ENCODE measurements around the gene TTC13. TPM values are rescaled to one million over a fixed set of nuclear protein-coding genes. Genes with fewer than 3 reads are reported as not detected.

TTC13 gene
- polyA plus RNA-seq, 1 of the 3 experiments (the other 2 are of a cell fraction) = 5.5 TPM

- TF ChIP-seq USF1 (IDR thresholded peaks at IDR 0.05; ENCODE audit: borderline replicate concordance, low read depth) = no peak
- TF ChIP-seq IRF3 (IDR thresholded peaks at IDR 0.05; ENCODE audit: low read depth, low read length) = no peak
- peak; percentile 56; the same call in 1 of the 2 replicates for TF ChIP-seq NFIC (IDR thresholded peaks at IDR 0.05; ENCODE audit: borderline replicate concordance)
- TF ChIP-seq FOXJ3 (CRISPR knock-in tag; IDR thresholded peaks at IDR 0.05) = no peak
These were observed 100.1 kb downstream of the TTC13 start (continued) for GRCh38 chr1:230878591-230878990.

GRCh38 chr1:230877924-230878590 lies 100.6 kb downstream of the TTC13 start:
- Histone ChIP-seq H3K4me1 (ENCODE audit: control insufficient read depth in 1 of 2, insufficient read depth in 2 of 2, low read depth in 1 of 2, low read length in 1 of 2) (peaks cover 0 to 11% of the 10 kb centered on the region in 2 experiments; a peak in 2 of 4 replicates), H3K27ac (ENCODE audit: low read depth in 2 of 2, low read length in 1 of 2) (peak overlapping the region in 1 of 2 experiments; percentile 79; a peak in 1 of 4 replicates), H3K9me2 (no peaks in the 10 kb centered on the region), H4K20me1 (ENCODE audit: insufficient read depth) (no peaks in the 10 kb centered on the region), H3F3A (replicated peaks; ENCODE audit: insufficient read depth) (no peaks in the 10 kb centered on the region), H3K79me2 (ENCODE audit: insufficient read depth) (no peaks in the 10 kb centered on the region), H3K4me2 (peak overlapping the region; percentile 20; the same call in 1 of the 2 replicates), H2AFZ (ENCODE audit: low read depth) (no peak overlapping the region), H3K4me3 (ENCODE audit: low read depth in 2 of 2, low read length in 1 of 2) (no peak overlapping the region), H3K9ac (no peak overlapping the region), H3K9me3 (no peaks in the 10 kb centered on the region), H3K36me3 (replicated peaks in 1 of 2; ENCODE audit: control insufficient read depth in 1 of 2, insufficient read depth in 2 of 2, low read length in 1 of 2) (no peaks in the 10 kb centered on the region), H3K27me3 (ENCODE audit: insufficient read depth) (no peaks in the 10 kb centered on the region)
- CTCF ChIA-PET = no interaction called here
- no peak for DNase-seq
- POLR2A ChIA-PET = interaction anchor here (1.1 kb wide), 1 partner anchor 10 kb away, joined by 3 read pairs; the partner anchor contains the start of gene C1orf198
- WGBS (ENCODE audit: low lambda C conversion rate) = over 99% methylated on average over 4 of the region's 4 CpGs
- TF ChIP-seq ZBTB33 (IDR thresholded peaks at IDR 0.05; ENCODE audit: borderline replicate concordance, low read depth) (no peak), GATA2 (CRISPR knock-in tag; IDR thresholded peaks at IDR 0.05) (no peak)

- H3K9me3 ChIP-seq = no peaks in the 10 kb centered on the region
- H3K27me3 ChIP-seq (ENCODE audit: insufficient read depth) = no peaks in the 10 kb centered on the region
- no peak overlapping the region for H3K4me2 ChIP-seq
- POLR2A ChIA-PET = interaction anchor here (1.1 kb wide), 1 partner anchor 9 kb away, joined by 3 read pairs; the partner anchor contains the start of gene C1orf198
- peak overlapping the region in 1 of 2 experiments; percentile 6; a peak in 1 of 4 replicates for H3K27ac ChIP-seq (ENCODE audit: low read depth in 2 of 2, low read length in 1 of 2)
- no peak overlapping the region for H3K9ac ChIP-seq
- CTCF ChIA-PET = no interaction called here
- DNase-seq = no peak
- no peak overlapping the region for H2AFZ ChIP-seq (ENCODE audit: low read depth)
- H3K4me1 ChIP-seq (ENCODE audit: control insufficient read depth in 1 of 2, insufficient read depth in 2 of 2, low read depth in 1 of 2, low read length in 1 of 2) = peaks cover 0 to 11% of the 10 kb centered on the region in 2 experiments; a peak in 2 of 4 replicates
- H3K79me2 ChIP-seq (ENCODE audit: insufficient read depth) = no peaks in the 10 kb centered on the region
- no peaks in the 10 kb centered on the region for H3K36me3 ChIP-seq (replicated peaks in 1 of 2; ENCODE audit: control insufficient read depth in 1 of 2, insufficient read depth in 2 of 2, low read length in 1 of 2)
- H3F3A ChIP-seq (replicated peaks; ENCODE audit: insufficient read depth) = no peaks in the 10 kb centered on the region
- H3K9me2 ChIP-seq = no peaks in the 10 kb centered on the region
- H3K4me3 ChIP-seq (ENCODE audit: low read depth in 2 of 2, low read length in 1 of 2) = no peak overlapping the region
- no peaks in the 10 kb centered on the region for H4K20me1 ChIP-seq (ENCODE audit: insufficient read depth)
- 75% methylated on average over 10 of the region's 14 CpGs for WGBS (ENCODE audit: low lambda C conversion rate)
- TF ChIP-seq ELF1 (IDR thresholded peaks at IDR 0.05) (no peak), CHD2 (IDR thresholded peaks at IDR 0.05; ENCODE audit: low read length, partially characterized antibody) (no peak), EP300 (IDR thresholded peaks at IDR 0.05; ENCODE audit: borderline replicate concordance in 1 of 2, low read depth in 1 of 2, low read length in 1 of 2) (no peak; a peak in 1 of 4 replicates), GABPA (IDR thresholded peaks at IDR 0.05; ENCODE audit: low read depth) (no peak), SIN3A (IDR thresholded peaks at IDR 0.05; ENCODE audit: borderline replicate concordance, low read depth, low read length) (no peak), RXRA (IDR thresholded peaks at IDR 0.05; ENCODE audit: borderline replicate concordance, low read depth) (no peak), RAD21 (IDR thresholded peaks at IDR 0.05; ENCODE audit: low read length) (no peak), YY1 (IDR thresholded peaks at IDR 0.05; ENCODE audit: low read depth) (no peak), TEAD4 (IDR thresholded peaks at IDR 0.05; ENCODE audit: borderline replicate concordance, insufficient read depth) (no peak), EZH2phosphoT487 (IDR thresholded peaks at IDR 0.05; ENCODE audit: borderline replicate concordance, low read depth) (no peak), IRF3 (IDR thresholded peaks at IDR 0.05; ENCODE audit: low read depth, low read length) (no peak), FOSL2 (IDR thresholded peaks at IDR 0.05; ENCODE audit: borderline replicate concordance, low read depth) (peak; percentile 43; the same call in 1 of the 2 replicates), JUND (IDR thresholded peaks at IDR 0.05) (peak; percentile 17; the same call in 1 of the 2 replicates)
These were observed 101.3 kb downstream of the TTC13 start for GRCh38 chr1:230877146-230877923.

Measured in SK-N-SH (cell line).